Fibroblast of lung (primary cell): ENCODE measurements around the gene GPR157. TPM values are rescaled to one million over a fixed set of nuclear protein-coding genes. Genes with fewer than 3 reads are reported as not detected.

Source experiments
- DNase-seq, 2 donors: peaks; one replicate each; pipeline versions ENCODE4 v3.0.0 to v3.0.0-alpha.2; 2010; ENCODE audit warnings: low read depth in 2 of 2
- H2AFZ ChIP-seq: 2 replicates; pipeline ENCODE4 v1.5.1; 2012; ENCODE audit warnings: low read length, control low read depth, inconsistent platforms
- H3K27ac ChIP-seq: 2 replicates; pipeline ENCODE4 v1.5.1; 2011; ENCODE audit warnings: low read length, control low read depth; ENCODE audit not compliant: insufficient read depth
- H3K27me3 ChIP-seq: 2 replicates; pipeline ENCODE4 v1.5.1; 2011; ENCODE audit warnings: mild to moderate bottlenecking, low read length; ENCODE audit not compliant: control insufficient read depth, insufficient read depth
- H3K36me3 ChIP-seq: 2 replicates; pipeline ENCODE4 v1.5.1; 2011; ENCODE audit warnings: low read length; ENCODE audit not compliant: control insufficient read depth, insufficient read depth
- H3K4me1 ChIP-seq: 2 replicates; pipeline ENCODE4 v1.5.1; 2011; ENCODE audit warnings: low read length; ENCODE audit not compliant: control insufficient read depth, insufficient read depth; ENCODE audit errors: extremely low read depth
- H3K4me2 ChIP-seq: 2 replicates; pipeline ENCODE4 v1.5.1; 2011; ENCODE audit warnings: low read length, control low read depth; ENCODE audit not compliant: insufficient read depth; ENCODE audit errors: extremely low read depth
- H3K4me3 ChIP-seq, 4 experiments: fragments of 200-600 bp in 1 of 4; sonication (generic) in 1 of 4; replicated peaks in 1 of 4; 2 replicates each; pipeline ENCODE4 v1.5.1; 2011 to 2016; ENCODE audit warnings: low read length in 4 of 4, low read depth in 3 of 4, mild to moderate bottlenecking in 3 of 4, control low read depth in 2 of 4, inconsistent platforms in 1 of 4, mixed read lengths in 1 of 4; ENCODE audit not compliant: insufficient read depth in 1 of 4; ENCODE audit errors: control extremely low read depth in 1 of 4
- H3K79me2 ChIP-seq: 2 replicates; pipeline ENCODE4 v1.5.1; 2012; ENCODE audit warnings: mild to moderate bottlenecking, low read length, inconsistent platforms; ENCODE audit not compliant: control insufficient read depth, insufficient read depth
- H3K9ac ChIP-seq: 2 replicates; pipeline ENCODE4 v1.5.1; 2011; ENCODE audit warnings: mild to moderate bottlenecking, low read length, control low read depth; ENCODE audit not compliant: insufficient read depth
- H3K9me3 ChIP-seq: 2 replicates; pipeline ENCODE4 v1.5.1; 2012; ENCODE audit warnings: low read depth, low read length; ENCODE audit not compliant: control insufficient read depth, insufficient read depth
- H4K20me1 ChIP-seq: 2 replicates; pipeline ENCODE4 v1.5.1; 2011; ENCODE audit warnings: low read length; ENCODE audit not compliant: control insufficient read depth, insufficient read depth; ENCODE audit errors: extremely low read depth
- EZH2 ChIP-seq: IDR thresholded peaks from 2 replicates; pipeline ENCODE4 v1.5.1; 2012; ENCODE audit warnings: low read length, control low read depth, mild to moderate bottlenecking; ENCODE audit errors: missing control alignments
- polyA plus RNA-seq, 2 donors: library from polyadenylated mRNA; depleted of rRNA in 1 of 2; stranded (reverse) in 1 of 2; unstranded in 1 of 2; fragments of >200 nt; gene quantifications; 2 replicates each; pipeline ENCODE4 v1.2.1, GENCODE V29; 2011 to 2012; ENCODE audit warnings: missing spikeins in 1 of 2
- total RNA-seq: library from RNA; depleted of rRNA; stranded (reverse); fragments of >200 nt; gene quantifications from 2 replicates; pipeline ENCODE4 v1.2.1, GENCODE V29; 2014
- TF ChIP-seq, protein P1 (sequence below), 2 donors: IDR thresholded peaks in 1 of 2; conservative IDR thresholded peaks in 1 of 2; 1 replicate in 1 of 2; 2 replicates in 1 of 2; pipeline ENCODE4 v1.5.1; 2011 to 2012; ENCODE audit warnings: low read length in 2 of 2, control low read depth in 1 of 2, inconsistent platforms in 1 of 2, low read depth in 1 of 2, mild to moderate bottlenecking in 1 of 2

The GPR157 gene
- total and polyA plus RNA-seq, 2 donors (not counting 1 experiment from before 2014, with no cell fraction given): 0.82 to 3.1 TPM

DNA sequence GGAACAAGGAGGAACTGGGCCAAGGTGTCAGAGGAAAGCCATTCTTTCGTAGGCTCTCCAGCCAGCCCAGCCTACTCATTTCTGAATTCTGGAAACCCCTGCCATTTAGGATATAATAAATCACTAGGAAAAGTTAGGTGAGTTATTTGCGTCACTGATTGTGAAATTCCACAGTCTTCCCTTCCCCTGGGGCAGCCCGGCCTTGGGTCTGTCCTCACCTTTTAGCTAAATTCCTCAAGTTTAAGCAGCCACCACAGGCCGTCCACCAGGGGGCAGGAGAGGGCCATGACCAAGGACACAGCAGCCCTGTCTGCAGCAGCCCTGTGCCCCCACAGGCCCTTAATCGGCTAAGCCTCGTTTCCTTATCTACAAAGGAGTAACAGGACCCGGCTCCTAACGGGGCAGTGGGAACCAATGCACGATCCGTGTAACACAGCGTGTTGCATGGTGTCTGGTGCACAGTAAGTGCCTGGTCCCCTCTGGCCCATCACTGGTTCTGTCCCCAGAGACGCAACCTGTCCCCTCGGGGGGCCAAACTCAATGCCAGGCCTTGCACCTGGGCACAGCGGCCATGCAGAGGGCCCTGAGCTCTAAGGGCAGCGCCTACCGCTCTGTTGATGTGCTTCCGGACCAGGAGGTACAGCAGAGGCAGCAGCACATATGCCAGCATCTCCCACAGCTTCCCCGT is 18.1 kb downstream of the GPR157 start:
- no peak for TF ChIP-seq EZH2
- TF ChIP-seq, protein P1, sequence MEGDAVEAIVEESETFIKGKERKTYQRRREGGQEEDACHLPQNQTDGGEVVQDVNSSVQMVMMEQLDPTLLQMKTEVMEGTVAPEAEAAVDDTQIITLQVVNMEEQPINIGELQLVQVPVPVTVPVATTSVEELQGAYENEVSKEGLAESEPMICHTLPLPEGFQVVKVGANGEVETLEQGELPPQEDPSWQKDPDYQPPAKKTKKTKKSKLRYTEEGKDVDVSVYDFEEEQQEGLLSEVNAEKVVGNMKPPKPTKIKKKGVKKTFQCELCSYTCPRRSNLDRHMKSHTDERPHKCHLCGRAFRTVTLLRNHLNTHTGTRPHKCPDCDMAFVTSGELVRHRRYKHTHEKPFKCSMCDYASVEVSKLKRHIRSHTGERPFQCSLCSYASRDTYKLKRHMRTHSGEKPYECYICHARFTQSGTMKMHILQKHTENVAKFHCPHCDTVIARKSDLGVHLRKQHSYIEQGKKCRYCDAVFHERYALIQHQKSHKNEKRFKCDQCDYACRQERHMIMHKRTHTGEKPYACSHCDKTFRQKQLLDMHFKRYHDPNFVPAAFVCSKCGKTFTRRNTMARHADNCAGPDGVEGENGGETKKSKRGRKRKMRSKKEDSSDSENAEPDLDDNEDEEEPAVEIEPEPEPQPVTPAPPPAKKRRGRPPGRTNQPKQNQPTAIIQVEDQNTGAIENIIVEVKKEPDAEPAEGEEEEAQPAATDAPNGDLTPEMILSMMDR (conservative IDR thresholded peaks at IDR 0.05 in 1 of 2, IDR thresholded peaks at IDR 0.05 in 1 of 2; ENCODE audit: low read depth in 1 of 2, low read length in 2 of 2): peak; percentile 92 to 94
- no peak overlapping the region for H3K27ac ChIP-seq

DNA sequence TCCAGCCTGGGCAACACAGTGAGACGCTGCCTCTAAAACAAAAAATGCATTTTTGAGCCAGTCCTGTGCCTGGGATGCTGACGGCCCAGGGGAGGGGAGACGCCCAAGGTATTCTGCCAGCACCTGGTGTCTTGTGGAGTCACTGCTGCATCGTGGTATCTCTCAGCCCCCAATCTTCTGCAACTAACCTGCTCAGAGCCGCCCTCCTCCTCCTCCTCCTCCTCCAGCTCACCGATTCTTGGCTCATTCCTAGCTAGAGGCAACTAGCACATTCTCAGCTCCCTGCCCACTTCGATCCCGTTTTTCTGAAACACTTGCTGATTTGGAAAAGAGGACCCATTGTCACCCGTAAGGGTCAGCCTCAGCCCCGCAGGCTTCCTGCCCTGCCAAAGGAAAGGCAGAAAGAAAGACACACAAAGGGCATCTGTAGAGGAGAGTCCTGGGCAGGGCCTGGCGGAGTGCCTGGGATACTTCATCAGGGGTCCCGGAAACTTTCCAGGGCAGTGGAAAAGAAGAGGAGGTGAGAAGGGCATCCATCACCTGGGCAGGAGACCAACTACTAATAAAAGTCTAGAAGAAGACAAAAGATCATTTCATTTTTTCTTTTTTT is 20.7 kb downstream of the GPR157 start:
- Histone ChIP-seq H3K27me3 (no peaks in the 10 kb centered on the region), H3K79me2 (no peaks in the 10 kb centered on the region), H3K4me2 (no peak overlapping the region), H4K20me1 (no peaks in the 10 kb centered on the region), H2AFZ (no peak overlapping the region), H3K4me3 (no peak overlapping the region), H3K9me3 (no peaks in the 10 kb centered on the region), H3K36me3 (peaks cover 2% of the 10 kb centered on the region), H3K4me1 (no peaks in the 10 kb centered on the region), H3K27ac (no peak overlapping the region), H3K9ac (no peak overlapping the region)
- TF ChIP-seq, protein P1 (conservative IDR thresholded peaks at IDR 0.05 in 1 of 2, IDR thresholded peaks at IDR 0.05 in 1 of 2; ENCODE audit: low read depth in 1 of 2, low read length in 2 of 2): no peak
- no peak for TF ChIP-seq EZH2
- no peak for DNase-seq

More for the DNA sequence above, 18.1 kb downstream of the GPR157 start:
- Histone ChIP-seq H3K27me3 (no peaks in the 10 kb centered on the region), H3K79me2 (no peaks in the 10 kb centered on the region), H3K4me3 (no peak overlapping the region), H3K4me1 (no peaks in the 10 kb centered on the region), H2AFZ (no peak overlapping the region), H3K4me2 (no peak overlapping the region), H3K9me3 (no peaks in the 10 kb centered on the region), H4K20me1 (no peaks in the 10 kb centered on the region), H3K9ac (no peak overlapping the region), H3K36me3 (no peaks in the 10 kb centered on the region)
- peak; percentile 84 to 88 for DNase-seq

DNA sequence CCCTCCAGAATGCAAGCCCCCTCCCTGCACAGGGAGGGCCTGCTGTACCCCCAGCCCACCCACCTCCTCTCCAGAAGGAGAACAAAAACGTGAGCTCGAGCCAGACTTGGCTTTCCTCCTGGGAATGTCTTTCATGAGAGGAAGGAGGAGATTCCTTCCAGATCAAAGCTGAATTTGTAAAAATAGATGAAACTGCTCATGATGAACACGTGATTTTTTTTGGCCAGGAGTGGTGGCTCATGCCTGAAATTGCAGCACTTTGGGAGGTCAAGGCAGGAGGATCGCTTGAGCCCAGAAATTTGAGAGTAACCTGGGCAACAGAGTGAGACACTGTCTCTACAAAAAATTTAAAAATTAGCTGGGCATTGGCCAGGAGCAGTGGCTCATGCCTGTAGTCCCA is 21.8 kb downstream of the GPR157 start:
- no peak overlapping the region for H2AFZ ChIP-seq
- H3K4me3 ChIP-seq: no peak overlapping the region
- no peak overlapping the region for H3K4me2 ChIP-seq
- no peak for TF ChIP-seq EZH2
- TF ChIP-seq, protein P1 (conservative IDR thresholded peaks at IDR 0.05 in 1 of 2, IDR thresholded peaks at IDR 0.05 in 1 of 2; ENCODE audit: low read depth in 1 of 2, low read length in 2 of 2): no peak
- H3K4me1 ChIP-seq: no peaks in the 10 kb centered on the region
- peaks cover 2% of the 10 kb centered on the region for H3K36me3 ChIP-seq
- H3K79me2 ChIP-seq: no peaks in the 10 kb centered on the region
- no peak overlapping the region for H3K27ac ChIP-seq
- no peak overlapping the region for H3K9ac ChIP-seq
- no peaks in the 10 kb centered on the region for H4K20me1 ChIP-seq
- no peak for DNase-seq
- H3K9me3 ChIP-seq: no peaks in the 10 kb centered on the region
- no peaks in the 10 kb centered on the region for H3K27me3 ChIP-seq
